GM23338 (cell line): ENCODE data around the gene FRAS1. TPM values are rescaled to one million over a fixed set of nuclear protein-coding genes. Genes with fewer than 3 reads are reported as not detected.

Source experiments
- ATAC-seq: fragments of 200-7000 bp; cut with Tn5 transposase; 3 replicates; pipeline ENCODE4 v1.9.1; 2020
- DNase-seq: peaks from one replicate; pipeline ENCODE4 v3.0.0-alpha.2; 2015; ENCODE audit warnings: low spot score
- H2AFZ ChIP-seq: fragments of 200-600 bp; sonication (generic); 2 replicates; pipeline ENCODE4 v1.8.0; 2016; ENCODE audit warnings: antibody characterized with exemption, mild to moderate bottlenecking, moderate library complexity
- H3F3A ChIP-seq: fragments of 200-600 bp; sonication (generic); replicated peaks from 2 replicates; pipeline ENCODE4 v1.8.0; 2017; ENCODE audit warnings: antibody characterized with exemption, mixed run types, low read depth
- H3K27ac ChIP-seq: fragments of 200-600 bp; sonication (generic); 2 replicates; pipeline ENCODE4 v1.6.1; 2016; ENCODE audit warnings: low read depth
- H3K27me3 ChIP-seq: fragments of 200-600 bp; sonication (generic); 2 replicates; pipeline ENCODE4 v1.8.0; 2016; ENCODE audit warnings: mild to moderate bottlenecking, mixed run types, moderate library complexity; ENCODE audit not compliant: insufficient read depth
- H3K36me3 ChIP-seq: fragments of 200-600 bp; sonication (generic); 2 replicates; pipeline ENCODE4 v1.8.0; 2016; ENCODE audit warnings: mild to moderate bottlenecking; ENCODE audit not compliant: insufficient read depth
- H3K4me1 ChIP-seq: fragments of 200-600 bp; sonication (generic); 2 replicates; pipeline ENCODE4 v1.8.0; 2016; ENCODE audit warnings: mild to moderate bottlenecking, moderate library complexity; ENCODE audit not compliant: insufficient read depth
- H3K4me2 ChIP-seq: fragments of 200-600 bp; sonication (generic); 2 replicates; pipeline ENCODE4 v1.7.1; 2017; ENCODE audit warnings: mixed run types
- H3K4me3 ChIP-seq: fragments of 200-600 bp; sonication (generic); 2 replicates; pipeline ENCODE4 v1.6.1; 2016; ENCODE audit warnings: mixed run types
- H3K79me2 ChIP-seq: fragments of 200-600 bp; sonication (generic); replicated peaks from 2 replicates; pipeline ENCODE4 v1.8.0; 2017; ENCODE audit warnings: mild to moderate bottlenecking; ENCODE audit not compliant: insufficient read depth
- H3K9me2 ChIP-seq: fragments of 200-600 bp; sonication (generic); 2 replicates; pipeline ENCODE4 v1.8.0; 2017; ENCODE audit not compliant: insufficient read depth
- H4K20me1 ChIP-seq: fragments of 200-600 bp; sonication (generic); replicated peaks from 2 replicates; pipeline ENCODE4 v1.8.0; 2017; ENCODE audit warnings: mild to moderate bottlenecking; ENCODE audit not compliant: insufficient read depth
- H3K27ac Mint-ChIP-seq: 2 replicates; pipeline ENCODE4 v1.8.0; 2020; ENCODE audit warnings: inconsistent platforms, mild to moderate bottlenecking, moderate library complexity, mixed read lengths
- H3K27me3 Mint-ChIP-seq: 3 replicates; pipeline ENCODE4 v1.8.0; 2022; ENCODE audit warnings: low read depth, mild to moderate bottlenecking, moderate library complexity, mixed read lengths, inconsistent platforms; ENCODE audit not compliant: insufficient read depth, poor library complexity
- H3K36me3 Mint-ChIP-seq: 3 replicates; pipeline ENCODE4 v1.8.0; 2021; ENCODE audit warnings: low read depth, mild to moderate bottlenecking, inconsistent platforms, moderate library complexity, mixed read lengths
- H3K4me1 Mint-ChIP-seq: 3 replicates; pipeline ENCODE4 v1.8.0; 2020; ENCODE audit warnings: mild to moderate bottlenecking, inconsistent platforms, mixed read lengths
- H3K4me3 Mint-ChIP-seq: 3 replicates; pipeline ENCODE4 v1.8.0; 2021; ENCODE audit warnings: moderate library complexity, mild to moderate bottlenecking, inconsistent platforms, mixed read lengths
- H3K9me3 Mint-ChIP-seq: 3 replicates; pipeline ENCODE4 v1.8.0; 2020; ENCODE audit warnings: moderate library complexity, mild to moderate bottlenecking, inconsistent platforms, mixed read lengths
- CREB1 ChIP-seq: fragments of 250-450 bp; sonication (Bioruptor Pico); IDR thresholded peaks from 2 replicates; pipeline ENCODE4 v1.5.0; 2020; ENCODE audit warnings: low read depth, mild to moderate bottlenecking, moderate library complexity
- CTCF ChIP-seq, 2 experiments: fragments of 200-600 bp in 1 of 2; sonication (generic) in 1 of 2; conservative IDR thresholded peaks; 2 replicates each; pipeline versions ENCODE4 v1.5.1 to v1.6.1; 2016 to 2017; ENCODE audit warnings: antibody characterized with exemption in 2 of 2, low read depth in 2 of 2, mild to moderate bottlenecking in 2 of 2, moderate library complexity in 1 of 2
- ETS1 ChIP-seq: IDR thresholded peaks from 2 replicates; pipeline ENCODE4 v1.6.1; 2016; ENCODE audit warnings: antibody characterized with exemption
- EZH2 ChIP-seq: fragments of 200-600 bp; sonication (generic); IDR thresholded peaks from one replicate; pipeline ENCODE4 v1.8.0; 2017; ENCODE audit warnings: antibody characterized with exemption, mild to moderate bottlenecking, low read depth; ENCODE audit not compliant: unreplicated experiment
- JUNB ChIP-seq: IDR thresholded peaks from one replicate; pipeline ENCODE4 v1.6.1; 2016; ENCODE audit warnings: antibody characterized with exemption; ENCODE audit not compliant: unreplicated experiment
- POLR2AphosphoS5 ChIP-seq: IDR thresholded peaks from 2 replicates; pipeline ENCODE4 v1.6.1; 2016; ENCODE audit warnings: antibody characterized with exemption, low read depth
- REST ChIP-seq: IDR thresholded peaks from one replicate; pipeline ENCODE4 v1.6.1; 2018; ENCODE audit warnings: antibody characterized with exemption; ENCODE audit not compliant: unreplicated experiment
- STAT1 ChIP-seq: IDR thresholded peaks from one replicate; pipeline ENCODE4 v1.6.1; 2016; ENCODE audit warnings: antibody characterized with exemption; ENCODE audit not compliant: unreplicated experiment
- ZNF114 ChIP-seq: fragments of 250-450 bp; sonication (Bioruptor Pico); IDR thresholded peaks from 2 replicates; pipeline ENCODE4 v1.5.0; 2020; ENCODE audit warnings: mild to moderate bottlenecking, moderate library complexity
- ZNF331 ChIP-seq: fragments of 250-450 bp; sonication (Bioruptor Pico); IDR thresholded peaks from 2 replicates; pipeline ENCODE4 v1.5.0; 2020; ENCODE audit warnings: low read depth, mild to moderate bottlenecking, moderate library complexity
- polyA plus RNA-seq: library from polyadenylated mRNA; unstranded; fragments of >200 nt; fragmentation: Nextera tagmentation; extraction: Ambion mirVana; gene quantifications from 2 replicates; pipeline ENCODE4 v1.2.1, GENCODE V29; 2016
- total RNA-seq: library from RNA; depleted of rRNA; stranded (reverse); fragments of >200 nt; shearing (Covaris generic); gene quantifications from 2 replicates; pipeline ENCODE4 v1.2.3, GENCODE V29; 2014

Gene FRAS1
- total and polyA plus RNA-seq, 2 experiments from 2014 or later: 12.4 to 108 TPM

- no peak overlapping the region; the same call in 1 of the 2 replicates for H3K27ac ChIP-seq
- no peaks in the 10 kb centered on the region; the same call in 1 of the 2 replicates for H4K20me1 ChIP-seq
- H3K79me2 ChIP-seq: no peaks in the 10 kb centered on the region
- peaks cover 6% of the 10 kb centered on the region; the same call in 1 of the 2 replicates for H3K36me3 ChIP-seq
- DNase-seq: no peak
- no peaks in the 10 kb centered on the region for H3K9me2 ChIP-seq
- TF ChIP-seq ZNF114 (CRISPR knock-in tag): no peak
- TF ChIP-seq ETS1: no peak
- TF ChIP-seq JUNB: no peak
- TF ChIP-seq CREB1 (CRISPR knock-in tag): no peak
- TF ChIP-seq REST: no peak
- TF ChIP-seq POLR2AphosphoS5: no peak
- TF ChIP-seq STAT1: no peak
- TF ChIP-seq ZNF331 (CRISPR knock-in tag): no peak
- no peak for TF ChIP-seq EZH2
- no peak for TF ChIP-seq CTCF (conservative IDR thresholded peaks at IDR 0.05; ENCODE audit: low read depth in 2 of 2)
- no peaks in the 10 kb centered on the region for H3K4me1 ChIP-seq
- no peak for ATAC-seq
- Mint-ChIP-seq H3K27me3 (no peaks in the 10 kb centered on the region), H3K4me1 (no peaks in the 10 kb centered on the region), H3K36me3 (peaks cover 8% of the 10 kb centered on the region; the same call in 1 of the 3 replicates), H3K9me3 (no peaks in the 10 kb centered on the region), H3K4me3 (no peak overlapping the region), H3K27ac (no peak overlapping the region)
- no peaks in the 10 kb centered on the region; the same call in 1 of the 2 replicates for H3F3A ChIP-seq
- H3K27me3 ChIP-seq: no peaks in the 10 kb centered on the region
- H3K4me3 ChIP-seq: no peak overlapping the region
- no peak overlapping the region for H3K4me2 ChIP-seq
- no peak overlapping the region for H2AFZ ChIP-seq
Observed at GRCh38 chr4:78527555-78527954, 470.4 kb downstream of the FRAS1 start.
